HFFc6 (cell line): ENCODE measurements around the gene PLPP2. TPM values are rescaled to one million over a fixed set of nuclear protein-coding genes. Genes with fewer than 3 reads are reported as not detected.

Experiments used
- DNase-seq: peaks from one replicate; pipeline ENCODE4 v3.0.0-alpha.2; 2018
- H3K27ac Mint-ChIP-seq: 2 replicates; pipeline ENCODE4 v1.8.0; 2020; ENCODE audit warnings: mild to moderate bottlenecking, mixed read lengths
- H3K27me3 Mint-ChIP-seq: 2 replicates; pipeline ENCODE4 v1.8.0; 2021; ENCODE audit warnings: mild to moderate bottlenecking, moderate library complexity, mixed read lengths; ENCODE audit not compliant: insufficient read depth
- H3K36me3 Mint-ChIP-seq: 2 replicates; pipeline ENCODE4 v1.8.0; 2021; ENCODE audit warnings: low read depth, mixed read lengths
- H3K4me1 Mint-ChIP-seq: 2 replicates; pipeline ENCODE4 v1.8.0; 2020; ENCODE audit warnings: low read depth, mixed read lengths
- H3K4me3 Mint-ChIP-seq: 2 replicates; pipeline ENCODE4 v1.8.0; 2020; ENCODE audit warnings: mild to moderate bottlenecking, moderate library complexity, mixed read lengths
- H3K9me3 Mint-ChIP-seq: 2 replicates; pipeline ENCODE4 v1.8.0; 2020; ENCODE audit warnings: mild to moderate bottlenecking, mixed read lengths
- total RNA-seq, 6 experiments: library from RNA; stranded (reverse); fragmentation: NEBNext Ultra II Directional; extraction: Animal tissue kit (Norgen Biotek cat#: 25700); gene quantifications; 2 replicates in 1 of 6; 3 replicates in 5 of 6; pipeline ENCODE4 v1.2.3, GENCODE V29; 2021
- TF ChIP-seq, protein P1 (sequence below): fragments of 200-600 bp; sonication (generic); IDR thresholded peaks from 2 replicates; pipeline ENCODE4 v1.5.0; 2021; ENCODE audit warnings: antibody characterized with exemption, mild to moderate bottlenecking

Gene PLPP2
- total RNA-seq, 6 experiments from 2014 or later: 3.5 to 15.0 (median 4.2) TPM

DNA sequence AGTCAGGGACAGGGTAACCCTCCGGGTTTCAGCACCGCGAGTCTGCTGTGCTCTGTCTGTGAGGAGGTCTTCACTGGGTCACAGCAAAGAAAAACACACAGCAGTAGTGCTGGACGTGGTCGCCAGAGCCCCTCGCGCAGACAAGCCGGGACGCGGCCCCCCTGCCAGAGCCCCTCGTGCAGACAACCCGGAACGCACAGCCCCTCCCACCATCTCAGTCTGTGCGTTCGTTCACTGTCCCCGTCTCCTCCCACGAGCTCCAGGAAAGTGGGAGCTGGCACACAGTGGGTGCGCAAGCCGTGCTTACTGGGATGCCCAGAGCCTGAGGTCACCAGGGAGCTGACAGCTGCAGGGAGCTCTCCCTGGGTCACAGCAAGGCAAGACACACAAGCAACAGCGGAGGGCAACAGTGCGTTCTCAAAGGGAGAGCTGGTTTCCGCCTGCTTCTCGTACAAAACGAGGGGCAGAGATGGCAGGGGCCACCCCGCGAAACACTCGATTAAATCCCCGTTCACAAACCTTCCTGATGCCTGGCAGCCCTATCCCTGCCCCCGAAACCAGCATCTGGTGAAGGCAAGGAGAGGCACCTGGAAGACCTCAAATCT, 3.2 kb upstream of the PLPP2 start:
- H3K27ac Mint-ChIP-seq: no peak overlapping the region
- no peak for DNase-seq
- TF ChIP-seq, protein P1, sequence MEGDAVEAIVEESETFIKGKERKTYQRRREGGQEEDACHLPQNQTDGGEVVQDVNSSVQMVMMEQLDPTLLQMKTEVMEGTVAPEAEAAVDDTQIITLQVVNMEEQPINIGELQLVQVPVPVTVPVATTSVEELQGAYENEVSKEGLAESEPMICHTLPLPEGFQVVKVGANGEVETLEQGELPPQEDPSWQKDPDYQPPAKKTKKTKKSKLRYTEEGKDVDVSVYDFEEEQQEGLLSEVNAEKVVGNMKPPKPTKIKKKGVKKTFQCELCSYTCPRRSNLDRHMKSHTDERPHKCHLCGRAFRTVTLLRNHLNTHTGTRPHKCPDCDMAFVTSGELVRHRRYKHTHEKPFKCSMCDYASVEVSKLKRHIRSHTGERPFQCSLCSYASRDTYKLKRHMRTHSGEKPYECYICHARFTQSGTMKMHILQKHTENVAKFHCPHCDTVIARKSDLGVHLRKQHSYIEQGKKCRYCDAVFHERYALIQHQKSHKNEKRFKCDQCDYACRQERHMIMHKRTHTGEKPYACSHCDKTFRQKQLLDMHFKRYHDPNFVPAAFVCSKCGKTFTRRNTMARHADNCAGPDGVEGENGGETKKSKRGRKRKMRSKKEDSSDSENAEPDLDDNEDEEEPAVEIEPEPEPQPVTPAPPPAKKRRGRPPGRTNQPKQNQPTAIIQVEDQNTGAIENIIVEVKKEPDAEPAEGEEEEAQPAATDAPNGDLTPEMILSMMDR: no peak
- no peaks in the 10 kb centered on the region for H3K9me3 Mint-ChIP-seq
- H3K4me1 Mint-ChIP-seq: peaks cover 13% of the 10 kb centered on the region
- no peak overlapping the region for H3K4me3 Mint-ChIP-seq
- H3K36me3 Mint-ChIP-seq: no peaks in the 10 kb centered on the region
- peaks cover 15% of the 10 kb centered on the region for H3K27me3 Mint-ChIP-seq

DNA sequence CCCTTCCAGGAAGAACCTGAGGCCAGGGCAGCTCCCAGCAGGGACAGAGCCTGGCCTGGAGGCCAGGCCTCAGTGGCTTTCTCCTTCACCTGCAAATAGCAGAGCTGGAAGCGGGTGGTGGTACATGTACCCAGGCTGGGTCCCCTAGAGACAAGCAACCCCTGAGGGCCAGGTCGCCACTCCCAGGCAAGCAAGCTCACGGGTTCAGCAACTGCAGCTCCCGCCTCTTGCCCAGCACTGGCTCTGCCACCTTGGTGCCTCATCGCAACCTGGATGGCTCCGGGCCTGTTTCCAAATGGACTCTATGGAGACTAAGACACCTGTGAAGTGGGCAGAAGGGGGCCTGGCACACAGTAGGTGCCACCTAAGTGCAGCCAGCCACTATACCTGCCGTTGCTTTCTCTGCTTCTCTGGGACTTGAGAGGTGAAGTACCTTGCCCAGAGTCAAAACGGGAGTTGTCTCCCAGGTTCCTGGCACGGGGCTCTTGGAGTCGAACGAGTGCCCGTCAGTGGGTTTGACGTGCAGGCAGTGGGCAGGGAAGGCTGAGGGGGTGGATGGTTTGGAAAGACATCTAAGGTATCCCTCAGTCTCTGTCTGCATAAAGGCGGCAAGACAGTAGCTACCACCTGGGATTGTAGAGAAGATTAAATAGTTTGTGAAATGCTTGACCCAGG, 2.4 kb upstream of the PLPP2 start:
- Mint-ChIP-seq H3K36me3 (no peaks in the 10 kb centered on the region), H3K27me3 (peaks cover 20% of the 10 kb centered on the region), H3K4me1 (peaks cover 13% of the 10 kb centered on the region), H3K4me3 (no peak overlapping the region), H3K27ac (no peak overlapping the region), H3K9me3 (no peaks in the 10 kb centered on the region)
- TF ChIP-seq, protein P1: no peak
- no peak for DNase-seq

DNA sequence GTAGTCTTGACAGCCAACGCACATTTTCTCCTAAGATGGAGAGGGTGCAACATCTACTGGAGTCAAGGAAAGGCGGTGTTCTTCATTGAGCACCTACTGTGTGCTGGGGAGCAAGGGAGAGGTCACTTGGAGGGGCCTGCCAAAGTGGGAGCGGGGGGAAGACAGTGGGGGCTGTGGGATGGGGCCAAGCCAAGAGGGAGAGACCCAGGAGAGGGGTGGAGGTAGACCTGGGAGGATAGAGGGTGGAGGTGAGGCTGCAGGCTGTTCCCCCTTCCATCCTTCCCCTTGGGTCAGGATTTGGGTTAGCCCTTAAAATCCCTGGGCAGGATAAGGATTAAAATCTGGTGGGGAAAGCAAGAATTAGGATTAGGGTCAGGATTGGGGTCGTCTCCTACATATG, 1.7 kb upstream of the PLPP2 start:
- H3K9me3 Mint-ChIP-seq: no peaks in the 10 kb centered on the region
- no peak overlapping the region for H3K4me3 Mint-ChIP-seq

GRCh38 chr19:292281-292884, 1.2 kb upstream of the PLPP2 start:
- Mint-ChIP-seq H3K36me3 (no peaks in the 10 kb centered on the region), H3K27ac (no peak overlapping the region), H3K27me3 (peaks cover 19% of the 10 kb centered on the region), H3K9me3 (no peaks in the 10 kb centered on the region), H3K4me3 (no peak overlapping the region), H3K4me1 (peaks cover 13% of the 10 kb centered on the region)
- no peak for DNase-seq
- TF ChIP-seq, protein P1: no peak

More for the DNA sequence above, 1.7 kb upstream of the PLPP2 start:
- DNase-seq: no peak
- Mint-ChIP-seq H3K36me3 (no peaks in the 10 kb centered on the region), H3K4me1 (peaks cover 13% of the 10 kb centered on the region), H3K27me3 (peaks cover 20% of the 10 kb centered on the region), H3K27ac (no peak overlapping the region)
- TF ChIP-seq, protein P1: no peak

DNA sequence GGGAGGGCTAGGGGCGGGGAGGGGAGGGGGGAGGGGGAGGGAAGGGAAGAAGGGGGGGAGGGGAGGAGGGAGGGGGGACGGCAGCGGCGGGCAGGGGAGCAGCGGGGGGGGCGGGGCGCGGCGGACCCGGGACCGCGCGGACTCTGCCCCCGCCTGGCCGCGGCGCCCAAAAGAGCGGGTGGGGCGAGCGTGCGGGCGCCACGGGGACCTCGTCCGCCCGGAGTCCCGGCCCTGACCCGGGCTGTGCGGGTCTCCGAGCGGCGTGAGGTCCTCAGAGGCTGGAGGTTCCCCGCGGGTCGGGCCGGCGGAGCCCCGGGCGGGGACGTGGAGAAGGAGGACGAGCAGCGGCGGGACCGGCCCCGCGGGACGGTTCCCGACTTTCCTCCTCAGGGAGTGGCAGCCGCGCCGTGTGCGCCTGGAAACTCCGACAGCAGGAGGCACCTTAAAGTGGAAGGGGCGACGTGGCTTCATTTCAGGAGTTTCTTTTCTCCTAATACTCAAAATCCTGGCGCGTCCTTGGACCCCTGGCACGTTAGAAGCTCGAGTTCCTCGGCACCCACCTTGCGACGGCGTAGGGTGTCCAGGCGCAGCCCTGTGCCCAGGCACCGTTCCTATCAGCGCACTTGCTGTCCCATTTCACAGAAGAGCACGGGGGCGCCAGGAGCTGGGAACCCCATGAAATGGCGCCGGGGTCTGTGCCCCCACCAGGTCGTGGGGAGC, 518 bp upstream of the PLPP2 start:
- H3K27me3 Mint-ChIP-seq: peaks cover 20% of the 10 kb centered on the region

More for the DNA sequence above, 518 bp upstream of the PLPP2 start:
- Mint-ChIP-seq H3K9me3 (no peaks in the 10 kb centered on the region), H3K27ac (no peak overlapping the region), H3K4me3 (no peak overlapping the region), H3K36me3 (no peaks in the 10 kb centered on the region), H3K4me1 (peaks cover 13% of the 10 kb centered on the region)
- no peak for DNase-seq
- TF ChIP-seq, protein P1: no peak
